A673 (cell line): Measurements from ENCODE around the gene GRAMD1B. TPM values are rescaled to one million over a fixed set of nuclear protein-coding genes. Genes with fewer than 3 reads are reported as not detected.

Experiments
- BruUV-seq: library from RNA; stranded (reverse); fragments of 400-500 nt; replicated peaks from 2 replicates; lab custom pipeline; 2021; lab: Mats Ljungman, UMichigan
- CTCF ChIA-PET: fragments of 300-600 bp; sonication (Branson Sonifier 250); formaldehyde crosslinking; loops from one replicate; lab custom pipeline; 2022; ENCODE audit warnings: antibody characterized with exemption; lab: Charles Lee
- POLR2A ChIA-PET: fragments of 300-600 bp; sonication (Branson Sonifier 250); formaldehyde crosslinking; loops from one replicate; lab custom pipeline; 2022; ENCODE audit warnings: antibody characterized with exemption; ENCODE audit not compliant: low non-redundant PET; lab: Charles Lee
- DNase-seq: peaks from one replicate; pipeline ENCODE4 v3.0.0-alpha.2; 2015; ENCODE audit warnings: low spot score
- H3K27ac ChIP-seq: fragments of 200-600 bp; sonication (generic); 2 replicates; pipeline ENCODE4 v1.5.1; 2016; ENCODE audit warnings: mixed run types, low read depth, mild to moderate bottlenecking, mixed read lengths, antibody characterized with exemption, low read length; ENCODE audit not compliant: poor library complexity, severe bottlenecking
- H3K27me3 ChIP-seq: fragments of 200-600 bp; sonication (generic); replicated peaks from 2 replicates; pipeline ENCODE4 v1.6.1; 2017; ENCODE audit warnings: mixed run types, low read depth, mild to moderate bottlenecking, mixed read lengths, antibody characterized with exemption, low read length; ENCODE audit not compliant: insufficient read depth, poor library complexity
- H3K36me3 ChIP-seq: fragments of 200-600 bp; sonication (generic); 2 replicates; pipeline ENCODE4 v1.6.1; 2016; ENCODE audit warnings: mixed run types, mild to moderate bottlenecking, mixed read lengths, antibody characterized with exemption, low read length; ENCODE audit not compliant: insufficient read depth, poor library complexity, severe bottlenecking
- H3K4me1 ChIP-seq: fragments of 200-600 bp; sonication (generic); 2 replicates; pipeline ENCODE4 v1.6.1; 2017; ENCODE audit warnings: mixed run types, mild to moderate bottlenecking, mixed read lengths, antibody characterized with exemption, low read length; ENCODE audit not compliant: insufficient read depth, poor library complexity, severe bottlenecking
- H3K4me3 ChIP-seq: fragments of 200-600 bp; sonication (generic); 2 replicates; pipeline ENCODE4 v1.5.1; 2016; ENCODE audit warnings: low read depth, mixed run types, mild to moderate bottlenecking, mixed read lengths, low read length; ENCODE audit not compliant: poor library complexity, severe bottlenecking
- H3K9me3 ChIP-seq: fragments of 200-600 bp; sonication (generic); 2 replicates; pipeline ENCODE4 v1.6.1; 2016; ENCODE audit warnings: mixed run types, low read depth, mild to moderate bottlenecking, mixed read lengths, antibody characterized with exemption, low read length; ENCODE audit not compliant: poor library complexity, severe bottlenecking
- EZH2 ChIP-seq: fragments of 200-600 bp; sonication (generic); IDR thresholded peaks from 2 replicates; pipeline ENCODE4 v1.6.1; 2017; ENCODE audit warnings: borderline replicate concordance, low read depth, mild to moderate bottlenecking, mixed read lengths, antibody characterized with exemption, low read length; ENCODE audit not compliant: poor library complexity, severe bottlenecking
- intact Hi-C: fragments of 100-400 bp; cut with micrococcal nuclease; formaldehyde crosslinking; loops from one replicate; pipeline ENCODE4 v1.10.0; 2022; ENCODE audit not compliant: unreplicated experiment
- total RNA-seq: library from RNA; stranded (reverse); gene quantifications from 2 replicates; pipeline ENCODE4 v1.2.3, GENCODE V29; 2021
- TF ChIP-seq, protein P1 (sequence below): fragments of 300-800, 200-600 bp; sonication (generic); conservative IDR thresholded peaks from 2 replicates; pipeline ENCODE4 v1.5.1; 2017; ENCODE audit warnings: low read depth, mild to moderate bottlenecking, antibody characterized with exemption, low read length, moderate library complexity, mixed read lengths

Gene GRAMD1B
- total RNA-seq, 1 experiment from 2014 or later, result 13.0 TPM

DNA sequence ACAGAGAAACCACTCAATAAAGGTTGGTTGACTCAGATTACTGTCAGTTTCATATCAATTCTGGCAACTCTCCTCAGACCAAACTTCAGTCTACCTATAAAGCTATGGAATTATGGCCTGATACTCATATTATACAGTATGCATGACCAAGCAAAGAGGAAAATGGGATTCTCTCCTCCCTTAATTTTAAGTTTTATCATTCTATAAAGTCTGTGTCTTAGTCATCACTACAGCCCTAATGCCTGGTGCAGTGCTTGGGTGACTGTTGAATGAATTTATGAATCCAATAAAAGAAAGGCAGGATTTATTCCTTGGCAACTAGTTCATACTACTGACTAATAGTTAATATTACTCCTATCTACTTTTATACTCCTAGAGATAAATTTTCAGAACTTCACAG lies 37.6 kb upstream of the GRAMD1B start:
- Histone ChIP-seq H3K27ac (no peak overlapping the region), H3K4me1 (no peaks in the 10 kb centered on the region), H3K9me3 (no peaks in the 10 kb centered on the region), H3K4me3 (no peak overlapping the region), H3K36me3 (no peaks in the 10 kb centered on the region), H3K27me3 (no peaks in the 10 kb centered on the region)
- ChIA-PET POLR2A (no interaction called here), CTCF (no interaction called here)
- TF ChIP-seq EZH2, result no peak
- TF ChIP-seq, protein P1, sequence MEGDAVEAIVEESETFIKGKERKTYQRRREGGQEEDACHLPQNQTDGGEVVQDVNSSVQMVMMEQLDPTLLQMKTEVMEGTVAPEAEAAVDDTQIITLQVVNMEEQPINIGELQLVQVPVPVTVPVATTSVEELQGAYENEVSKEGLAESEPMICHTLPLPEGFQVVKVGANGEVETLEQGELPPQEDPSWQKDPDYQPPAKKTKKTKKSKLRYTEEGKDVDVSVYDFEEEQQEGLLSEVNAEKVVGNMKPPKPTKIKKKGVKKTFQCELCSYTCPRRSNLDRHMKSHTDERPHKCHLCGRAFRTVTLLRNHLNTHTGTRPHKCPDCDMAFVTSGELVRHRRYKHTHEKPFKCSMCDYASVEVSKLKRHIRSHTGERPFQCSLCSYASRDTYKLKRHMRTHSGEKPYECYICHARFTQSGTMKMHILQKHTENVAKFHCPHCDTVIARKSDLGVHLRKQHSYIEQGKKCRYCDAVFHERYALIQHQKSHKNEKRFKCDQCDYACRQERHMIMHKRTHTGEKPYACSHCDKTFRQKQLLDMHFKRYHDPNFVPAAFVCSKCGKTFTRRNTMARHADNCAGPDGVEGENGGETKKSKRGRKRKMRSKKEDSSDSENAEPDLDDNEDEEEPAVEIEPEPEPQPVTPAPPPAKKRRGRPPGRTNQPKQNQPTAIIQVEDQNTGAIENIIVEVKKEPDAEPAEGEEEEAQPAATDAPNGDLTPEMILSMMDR, result no peak
- BruUV-seq, result no TSS peak
- intact Hi-C loops, result no loop called here
- DNase-seq, result no peak

DNA sequence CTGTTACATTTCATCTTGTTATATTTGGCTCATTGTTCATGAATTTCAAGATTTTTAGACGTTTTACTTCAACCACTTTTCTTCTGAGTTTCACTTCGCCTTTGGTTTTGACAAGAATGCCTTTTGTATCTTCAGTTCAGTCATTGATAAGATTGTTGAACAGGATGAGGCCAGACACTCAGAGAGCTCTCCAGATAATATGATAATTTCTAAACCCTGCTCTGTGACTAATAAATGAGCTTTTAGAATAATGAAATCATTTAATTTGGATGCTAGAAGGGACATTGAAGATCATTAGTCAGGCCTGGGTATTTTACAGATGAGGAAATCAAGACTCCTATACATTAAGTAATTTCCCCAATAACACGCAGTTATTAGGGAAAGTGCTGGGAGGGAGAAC lies 37.2 kb upstream of the GRAMD1B start:
- no peaks in the 10 kb centered on the region for H3K9me3 ChIP-seq
- H3K4me1 ChIP-seq, result no peaks in the 10 kb centered on the region
- ChIA-PET POLR2A (no interaction called here), CTCF (no interaction called here)
- H3K4me3 ChIP-seq, result no peak overlapping the region
- no peak overlapping the region for H3K27ac ChIP-seq
- no peaks in the 10 kb centered on the region for H3K36me3 ChIP-seq
- intact Hi-C loops, result no loop called here
- H3K27me3 ChIP-seq, result no peaks in the 10 kb centered on the region
- no peak for DNase-seq
- no peak for TF ChIP-seq EZH2
- TF ChIP-seq, protein P1, result no peak
- no TSS peak for BruUV-seq

DNA sequence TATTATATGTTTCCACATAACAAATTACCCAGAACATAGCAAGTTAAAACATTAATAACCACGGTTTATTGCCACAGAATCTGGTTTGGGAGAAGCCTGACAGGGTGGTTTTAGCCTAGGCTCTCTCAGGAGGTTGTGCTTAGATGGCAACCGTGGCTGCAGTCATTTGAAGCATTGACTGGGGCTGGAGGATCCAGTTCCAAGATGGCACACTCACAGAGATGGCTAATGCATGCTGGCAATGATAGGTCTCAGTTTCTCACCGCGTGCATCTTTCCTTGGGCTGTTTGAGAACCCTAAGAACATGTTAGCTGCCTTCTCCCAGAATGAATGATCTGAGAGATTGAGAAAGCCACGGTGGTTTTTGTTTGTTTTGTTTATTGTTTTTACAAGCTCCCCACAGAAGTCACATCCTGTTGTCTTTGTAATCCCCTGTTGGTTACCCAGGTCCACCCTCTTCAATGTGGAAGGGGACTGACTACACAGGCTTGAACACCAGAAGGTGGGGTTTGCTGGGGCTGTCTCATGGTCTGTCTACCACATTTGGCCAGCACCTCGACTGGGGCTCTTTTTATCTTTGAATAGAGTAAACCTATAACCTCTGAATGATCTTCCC lies 36.6 kb upstream of the GRAMD1B start:
- no peak overlapping the region for H3K27ac ChIP-seq
- intact Hi-C loops, result no loop called here
- CTCF ChIA-PET, result no interaction called here
- no peaks in the 10 kb centered on the region for H3K36me3 ChIP-seq
- DNase-seq, result no peak
- BruUV-seq, result no TSS peak
- H3K4me1 ChIP-seq, result no peaks in the 10 kb centered on the region
- TF ChIP-seq, protein P1, result no peak
- TF ChIP-seq EZH2, result no peak
- H3K4me3 ChIP-seq, result no peak overlapping the region
- no peaks in the 10 kb centered on the region for H3K9me3 ChIP-seq
- POLR2A ChIA-PET, result no interaction called here
- no peaks in the 10 kb centered on the region for H3K27me3 ChIP-seq
